ENCODE measurements around the gene FSIP1.
"Not testable (repeated sequence)": the region's sequence is repeated elsewhere in the genome, so short reads cannot be mapped to it uniquely, and the experiment has no call there.

FSIP1 gene
- 1.8 to 2.2 reads per million in 2 donors for total RNA-seq

DNA sequence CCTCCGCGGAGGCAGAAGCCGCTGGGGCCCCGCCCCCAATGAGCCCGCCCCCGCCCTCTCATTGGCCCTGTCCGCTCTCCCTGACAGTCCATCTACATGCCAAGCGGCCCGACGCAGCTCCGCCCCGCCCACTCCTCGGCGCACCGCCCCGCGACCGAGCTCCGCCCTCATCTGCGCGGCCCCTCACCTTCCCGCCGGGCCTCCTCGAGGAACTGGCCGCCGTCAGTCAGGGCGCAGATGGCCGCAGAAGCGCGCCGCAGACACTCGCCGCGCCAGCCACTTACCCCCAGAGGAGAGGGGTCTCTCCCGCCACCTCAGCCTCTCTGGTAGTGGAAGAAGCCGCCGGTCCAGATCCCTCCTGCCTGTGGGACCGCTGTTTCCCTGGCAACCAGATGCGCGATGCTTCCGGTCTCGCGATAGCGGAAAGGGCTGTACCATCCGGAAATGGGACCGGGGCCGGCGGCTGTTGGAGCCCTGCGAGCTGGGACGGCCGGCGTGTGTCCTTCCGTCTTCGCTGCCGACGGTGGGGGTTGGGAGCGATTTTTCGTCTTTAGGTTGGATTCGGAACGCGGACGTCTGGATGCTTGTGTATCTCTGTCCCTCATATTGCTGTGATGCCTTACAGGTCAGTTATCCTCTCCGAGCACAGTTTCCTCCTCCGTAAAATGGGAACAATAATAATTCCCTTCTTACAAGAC is at the start of gene FSIP1:
Gene FSIP1 (minus strand): TSS at position 401 of the 698 bp plus-strand sequence. CDS start 6,317 bp downstream, outside the sequence.
- peak; percentile 92 for DNase-seq

DNA sequence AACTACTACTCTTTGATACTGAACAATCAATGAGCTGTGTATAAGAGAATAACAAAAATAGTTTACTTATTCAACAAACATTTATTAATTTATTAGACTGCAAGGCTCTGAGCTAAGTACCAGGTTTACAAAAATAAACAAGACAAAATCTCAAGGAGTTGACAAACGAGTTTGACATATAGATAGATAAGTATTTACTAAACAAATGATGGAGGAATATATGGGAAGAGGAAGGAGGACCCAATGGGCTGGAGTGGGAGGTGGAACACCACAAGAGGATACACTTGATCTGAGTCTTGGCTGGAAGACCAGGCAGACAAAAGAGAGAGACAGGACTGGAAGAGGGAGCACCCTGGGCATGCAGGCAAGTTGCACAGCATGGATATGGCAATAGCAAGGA is 47.5 kb upstream of the FSIP1 start:
- no peak for DNase-seq

DNA sequence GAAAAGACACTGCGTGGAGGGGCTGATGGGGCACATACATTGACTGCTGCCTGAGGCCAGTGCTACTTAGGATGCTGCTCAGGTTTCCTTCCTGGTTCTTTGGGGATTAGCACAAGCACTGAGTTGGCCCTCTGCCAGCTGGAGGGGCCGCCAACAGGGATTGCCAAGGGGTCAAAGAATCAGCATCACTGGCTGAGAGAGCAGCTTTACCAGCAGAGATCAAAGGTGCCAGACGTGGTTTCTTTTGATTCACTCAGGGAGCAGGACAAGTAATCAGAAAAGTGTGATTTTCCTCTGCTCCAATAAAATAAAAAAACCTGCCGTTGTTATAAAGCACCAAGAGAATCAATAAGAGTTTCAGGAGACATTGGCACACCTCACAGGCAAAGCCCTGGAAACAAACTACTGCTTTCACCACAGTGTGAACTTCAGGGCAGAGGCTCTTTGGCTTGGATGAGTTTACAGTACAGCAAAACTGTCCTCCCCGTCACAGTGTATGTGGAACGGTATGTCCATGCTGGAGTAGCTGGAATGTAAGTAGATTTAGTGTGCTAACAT is 45.8 kb upstream of the FSIP1 start:
- DNase-seq = no peak

GRCh38 chr15:39826975-39827374 is 44.3 kb upstream of the FSIP1 start:
- DNase-seq = no peak

DNA sequence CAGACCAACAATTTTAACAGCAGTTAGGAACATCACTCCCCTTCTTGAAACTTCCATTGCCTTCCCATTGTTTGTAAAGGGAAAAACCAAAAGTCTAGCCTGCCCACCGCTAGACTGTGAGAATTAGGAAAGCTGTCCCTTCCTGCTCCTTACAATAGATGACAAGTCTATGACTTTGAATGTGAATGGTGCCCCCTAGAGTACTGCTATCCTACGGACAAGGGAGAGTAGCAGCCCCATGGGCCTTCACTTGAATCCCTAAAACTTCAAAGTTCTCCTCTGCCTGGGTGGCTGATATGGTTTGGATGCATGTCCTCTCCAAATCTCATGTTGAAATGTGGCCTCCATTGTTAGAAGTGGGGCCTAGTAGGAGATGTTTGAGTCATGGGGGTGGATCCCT is 41.0 kb upstream of the FSIP1 start:
- DNase-seq = no peak

GRCh38 chr15:39820050-39820602 is 37.5 kb upstream of the FSIP1 start:
- no peak for DNase-seq

DNA sequence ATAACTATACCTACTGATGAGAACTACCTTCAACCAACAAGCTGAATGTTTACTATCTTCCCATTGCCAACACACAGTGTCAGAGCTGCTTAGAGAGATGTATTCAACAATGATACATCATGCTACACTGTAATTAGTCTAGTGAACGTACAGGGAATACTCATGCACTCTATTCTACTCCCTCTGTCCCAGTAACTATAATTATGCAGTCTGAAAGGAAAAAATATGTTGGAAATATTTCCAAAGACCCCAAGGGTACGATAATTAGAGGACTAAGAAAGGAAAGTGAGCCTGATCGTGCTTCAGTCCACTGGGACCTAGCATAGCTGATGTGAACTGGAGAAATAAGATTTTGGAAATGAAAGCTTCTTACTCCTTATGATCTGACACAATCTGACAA is 36.9 kb upstream of the FSIP1 start:
- no peak for DNase-seq

DNA sequence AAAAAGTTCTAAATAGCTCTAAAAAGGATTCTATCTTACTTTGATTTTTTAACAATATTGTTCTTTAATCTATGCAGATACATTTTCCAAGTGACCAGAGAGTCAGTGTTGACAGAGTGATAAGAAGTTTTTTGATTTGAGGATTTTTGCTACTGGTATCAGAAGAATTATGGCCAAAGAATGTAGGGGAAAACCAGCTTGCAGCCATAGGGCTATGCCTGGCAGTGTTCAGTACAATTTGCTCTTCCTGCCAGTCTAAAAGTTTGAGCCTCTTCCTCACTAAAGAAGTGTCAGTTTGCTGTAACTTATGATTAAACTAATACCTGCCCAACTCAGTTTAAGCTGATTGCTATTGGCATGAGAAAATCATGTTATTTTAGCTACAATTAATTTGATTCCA is 35.3 kb upstream of the FSIP1 start:
- DNase-seq = no peak

DNA sequence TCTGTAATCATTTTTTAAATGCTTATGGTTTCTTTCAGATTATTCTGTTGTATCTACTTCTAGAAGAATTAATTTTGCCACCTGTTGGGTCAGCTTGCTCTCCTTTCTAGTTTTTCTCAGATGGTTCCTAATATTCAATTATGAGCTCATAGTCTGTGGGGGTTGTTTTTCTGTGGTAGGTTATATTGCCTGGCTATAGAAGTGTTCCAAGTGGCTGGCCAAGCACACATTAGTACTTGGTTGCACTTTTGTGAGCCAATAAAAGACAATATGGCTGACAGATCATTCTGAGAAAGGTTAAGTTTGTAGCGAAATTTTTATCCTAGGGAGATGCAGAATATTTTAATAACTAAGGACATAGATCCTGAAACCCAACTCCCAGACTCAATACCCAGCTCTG is 31.8 kb upstream of the FSIP1 start:
- DNase-seq = no peak

GRCh38 chr15:39812651-39813050 is 30.0 kb upstream of the FSIP1 start:
- not testable (repeated sequence) for DNase-seq

- DNase-seq = no peak
Measured at GRCh38 chr15:39808909-39809308, 26.3 kb upstream of the FSIP1 start.

- DNase-seq = no peak
Measured at GRCh38 chr15:39807791-39808190, 25.1 kb upstream of the FSIP1 start.

GRCh38 chr15:39804026-39804425 is 21.4 kb upstream of the FSIP1 start:
- DNase-seq = no peak

GRCh38 chr15:39803016-39803415 is 20.4 kb upstream of the FSIP1 start:
- DNase-seq = no peak

GRCh38 chr15:39801641-39802309 is 19.1 kb upstream of the FSIP1 start:
- DNase-seq = no peak

- no peak for DNase-seq
Measured at GRCh38 chr15:39799552-39800011, 16.9 kb upstream of the FSIP1 start.

GRCh38 chr15:39798382-39798781 is 15.7 kb upstream of the FSIP1 start:
- DNase-seq = no peak

GRCh38 chr15:39797407-39797806 is 14.8 kb upstream of the FSIP1 start:
- DNase-seq = no peak

GRCh38 chr15:39796601-39797000 is 14.0 kb upstream of the FSIP1 start:
- DNase-seq = no peak

DNA sequence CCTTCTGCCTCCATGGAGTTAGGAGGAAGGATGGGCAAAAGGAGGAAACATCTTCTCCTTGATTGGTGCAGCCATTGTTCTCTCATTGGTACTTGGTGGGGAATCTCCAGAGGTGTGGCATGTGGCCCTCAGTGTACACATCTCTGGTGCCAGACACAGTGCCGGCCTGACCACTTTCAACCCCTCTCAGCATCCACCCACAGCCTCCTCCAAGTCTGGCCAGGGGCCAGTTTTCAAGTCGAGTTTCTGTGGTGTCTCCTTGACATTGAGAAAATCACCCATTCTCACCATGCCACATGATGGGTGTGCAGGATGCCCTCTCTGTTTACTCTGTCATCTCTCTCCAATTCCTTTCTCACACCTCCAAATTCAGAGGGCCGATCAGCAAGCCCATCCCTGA is 12.8 kb upstream of the FSIP1 start:
- DNase-seq = no peak

- no peak for DNase-seq
Measured at GRCh38 chr15:39794954-39795353, 12.3 kb upstream of the FSIP1 start.

- no peak for DNase-seq
Measured at GRCh38 chr15:39793923-39794322, 11.3 kb upstream of the FSIP1 start.

- DNase-seq = no peak
Measured at GRCh38 chr15:39792844-39793335, 10.2 kb upstream of the FSIP1 start.
